Left ventricle myocardium inferior (tissue), 1 donor: ENCODE results near the gene CDC42. TPM values are rescaled to one million over a fixed set of nuclear protein-coding genes. Genes with fewer than 3 reads are reported as not detected.

Experiments
- DNase-seq: peaks from one replicate; pipeline ENCODE4 v3.0.0-alpha.2; 2020
- H3K27ac ChIP-seq: fragments of 200-600 bp; replicated peaks from 2 replicates; pipeline ENCODE4 v1.8.0; 2021
- H3K27me3 ChIP-seq: fragments of 200-600 bp; 2 replicates; pipeline ENCODE4 v1.8.0; 2021; ENCODE audit warnings: low read depth
- H3K36me3 ChIP-seq: fragments of 200-600 bp; 2 replicates; pipeline ENCODE4 v1.8.0; 2021
- H3K4me1 ChIP-seq: fragments of 200-600 bp; 2 replicates; pipeline ENCODE4 v1.8.0; 2021
- H3K4me3 ChIP-seq: fragments of 200-600 bp; 2 replicates; pipeline ENCODE4 v1.8.0; 2021; ENCODE audit warnings: mild to moderate bottlenecking, moderate library complexity
- H3K9me3 ChIP-seq: fragments of 200-600 bp; replicated peaks from 2 replicates; pipeline ENCODE4 v1.8.0; 2021
- CTCF ChIP-seq: fragments of 200-600 bp; IDR thresholded peaks from 2 replicates; pipeline ENCODE4 v1.8.0; 2021; ENCODE audit warnings: antibody characterized with exemption, mild to moderate bottlenecking, borderline replicate concordance
- intact Hi-C: fragments of 100-400 bp; cut with micrococcal nuclease; formaldehyde crosslinking; loops from one replicate; pipeline ENCODE4 v1.11.0; 2022
- total RNA-seq: library from RNA; stranded (reverse); fragmentation: NEBNext Ultra II Directional; extraction: Animal tissue kit (Norgen Biotek cat#: 25700); gene quantifications from one replicate; pipeline ENCODE4 v1.2.1, GENCODE V29; 2021
- donor health status: DM: no; HTN: yes; CAD: no; lungs with severe emphysema.

The CDC42 gene
- total RNA-seq, 1 donor from 2014 or later: 126 TPM

GRCh38 chr1:22101995-22102394 lies 49.5 kb downstream of the CDC42 start:
- Histone ChIP-seq H3K27me3 (no peaks in the 10 kb centered on the region), H3K4me3 (no peak overlapping the region), H3K4me1 (peaks cover 38% of the 10 kb centered on the region), H3K9me3 (no peaks in the 10 kb centered on the region), H3K27ac (no peak overlapping the region), H3K36me3 (peaks cover 23% of the 10 kb centered on the region)
- no peak for DNase-seq
- intact Hi-C loops: no loop called here
- no peak for TF ChIP-seq CTCF

GRCh38 chr1:22102746-22103145 lies 50.2 kb downstream of the CDC42 start:
- Histone ChIP-seq H3K4me1 (peaks cover 38% of the 10 kb centered on the region), H3K27me3 (no peaks in the 10 kb centered on the region), H3K36me3 (peaks cover 15% of the 10 kb centered on the region), H3K27ac (no peak overlapping the region), H3K9me3 (no peaks in the 10 kb centered on the region), H3K4me3 (no peak overlapping the region)
- no peak for TF ChIP-seq CTCF
- no peak for DNase-seq
- intact Hi-C loops: no loop called here

GRCh38 chr1:22104094-22104493 lies 51.6 kb downstream of the CDC42 start:
- Histone ChIP-seq H3K36me3 (peaks cover 2% of the 10 kb centered on the region), H3K27me3 (no peaks in the 10 kb centered on the region), H3K9me3 (no peaks in the 10 kb centered on the region), H3K4me3 (no peak overlapping the region), H3K4me1 (peaks cover 50% of the 10 kb centered on the region), H3K27ac (no peak overlapping the region)
- TF ChIP-seq CTCF: no peak
- intact Hi-C loops: no loop called here
- no peak for DNase-seq

- Histone ChIP-seq H3K4me1 (peaks cover 50% of the 10 kb centered on the region), H3K27me3 (no peaks in the 10 kb centered on the region), H3K36me3 (no peaks in the 10 kb centered on the region), H3K27ac (no peak overlapping the region), H3K9me3 (no peaks in the 10 kb centered on the region), H3K4me3 (no peak overlapping the region)
- no peak for TF ChIP-seq CTCF
- intact Hi-C loops: no loop called here
- no peak for DNase-seq
Observed at GRCh38 chr1:22104865-22105437, 52.4 kb downstream of the CDC42 start.

- Histone ChIP-seq H3K27me3 (no peaks in the 10 kb centered on the region), H3K27ac (no peak overlapping the region), H3K4me1 (peaks cover 43% of the 10 kb centered on the region), H3K9me3 (no peaks in the 10 kb centered on the region), H3K4me3 (no peak overlapping the region), H3K36me3 (no peaks in the 10 kb centered on the region)
- no peak for DNase-seq
- peak; percentile 84 for TF ChIP-seq CTCF
- intact Hi-C loops: no loop called here
Observed at GRCh38 chr1:22105611-22106207, 53.2 kb downstream of the CDC42 start.
